Vagina (tissue), 2 donors: Measurements from ENCODE around the gene TMEM212.

Experiments used
- POLR2A ChIP-seq, 2 donors: fragments of 450-650 bp; IDR thresholded peaks; one replicate each; pipeline ENCODE4 v1.6.1; 2017; ENCODE audit warnings: antibody characterized with exemption in 2 of 2, mild to moderate bottlenecking in 2 of 2, moderate library complexity in 2 of 2
- POLR2AphosphoS5 ChIP-seq, 2 donors: sonication (generic); formaldehyde crosslinking; IDR thresholded peaks; one replicate each; pipeline ENCODE4 v1.9.0; 2017; ENCODE audit warnings: antibody characterized with exemption in 2 of 2, mild to moderate bottlenecking in 2 of 2, low read depth in 1 of 2; ENCODE audit not compliant: insufficient read depth in 1 of 2
- TF ChIP-seq, protein P1 (sequence below), 3 experiments: fragments of 450-650 bp in 2 of 3; fragments of 200-600 bp in 1 of 3; sonication (generic) in 1 of 3; IDR thresholded peaks; one replicate each; pipeline ENCODE4 v1.5.1; 2017 to 2019; ENCODE audit warnings: antibody characterized with exemption in 3 of 3, mild to moderate bottlenecking in 2 of 3, moderate library complexity in 2 of 3

DNA sequence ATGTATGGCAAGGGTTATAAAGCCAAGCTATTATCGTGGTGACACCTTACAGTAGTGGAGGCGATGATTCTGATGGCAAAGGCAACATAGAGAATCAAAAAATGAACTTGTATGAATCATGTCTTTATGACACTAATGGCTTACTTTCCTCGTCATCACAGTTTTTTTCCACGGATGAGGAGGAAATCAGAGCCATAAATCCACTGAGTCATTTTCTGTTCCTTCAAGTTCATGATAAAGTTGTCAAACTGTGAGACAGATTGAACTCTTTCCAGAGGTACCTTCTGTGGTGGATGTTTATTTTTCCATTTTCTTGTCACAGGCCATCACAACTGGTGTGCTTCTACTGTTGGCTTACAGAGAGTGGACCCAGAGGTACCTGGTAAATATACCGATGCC is 8.5 kb downstream of the TMEM212 start:
- no peak for TF ChIP-seq POLR2A (IDR thresholded peaks at IDR 0.05)
- TF ChIP-seq, protein P1, sequence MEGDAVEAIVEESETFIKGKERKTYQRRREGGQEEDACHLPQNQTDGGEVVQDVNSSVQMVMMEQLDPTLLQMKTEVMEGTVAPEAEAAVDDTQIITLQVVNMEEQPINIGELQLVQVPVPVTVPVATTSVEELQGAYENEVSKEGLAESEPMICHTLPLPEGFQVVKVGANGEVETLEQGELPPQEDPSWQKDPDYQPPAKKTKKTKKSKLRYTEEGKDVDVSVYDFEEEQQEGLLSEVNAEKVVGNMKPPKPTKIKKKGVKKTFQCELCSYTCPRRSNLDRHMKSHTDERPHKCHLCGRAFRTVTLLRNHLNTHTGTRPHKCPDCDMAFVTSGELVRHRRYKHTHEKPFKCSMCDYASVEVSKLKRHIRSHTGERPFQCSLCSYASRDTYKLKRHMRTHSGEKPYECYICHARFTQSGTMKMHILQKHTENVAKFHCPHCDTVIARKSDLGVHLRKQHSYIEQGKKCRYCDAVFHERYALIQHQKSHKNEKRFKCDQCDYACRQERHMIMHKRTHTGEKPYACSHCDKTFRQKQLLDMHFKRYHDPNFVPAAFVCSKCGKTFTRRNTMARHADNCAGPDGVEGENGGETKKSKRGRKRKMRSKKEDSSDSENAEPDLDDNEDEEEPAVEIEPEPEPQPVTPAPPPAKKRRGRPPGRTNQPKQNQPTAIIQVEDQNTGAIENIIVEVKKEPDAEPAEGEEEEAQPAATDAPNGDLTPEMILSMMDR (IDR thresholded peaks at IDR 0.05) = no peak
- TF ChIP-seq POLR2AphosphoS5 (IDR thresholded peaks at IDR 0.05; ENCODE audit: insufficient read depth in 1 of 2, low read depth in 1 of 2) = no peak
